PC-9 (cell line): ENCODE results near the gene CCDC3. TPM values are rescaled to one million over a fixed set of nuclear protein-coding genes. Genes with fewer than 3 reads are reported as not detected.

Source experiments
- BruUV-seq: library from RNA; stranded (reverse); fragments of 400-500 nt; replicated peaks from 2 replicates; lab custom pipeline; 2021; lab: Mats Ljungman, UMichigan
- CTCF ChIA-PET: fragments of 300-600 bp; sonication (Branson Sonifier 250); formaldehyde crosslinking; loops from one replicate; lab custom pipeline; 2022; ENCODE audit warnings: antibody characterized with exemption; lab: Charles Lee
- POLR2A ChIA-PET: fragments of 300-600 bp; sonication (Branson Sonifier 250); formaldehyde crosslinking; loops from one replicate; lab custom pipeline; 2022; ENCODE audit warnings: antibody characterized with exemption; ENCODE audit not compliant: unreplicated experiment; lab: Charles Lee
- DNase-seq, 2 experiments: peaks; one replicate each; pipeline versions ENCODE4 v3.0.0 to v3.0.0-alpha.2; 2015 to 2022; ENCODE audit warnings: mixed read lengths in 1 of 2
- H2AFZ ChIP-seq: fragments of 200-600 bp; sonication (generic); 2 replicates; pipeline ENCODE4 v1.8.1; 2017; ENCODE audit warnings: antibody characterized with exemption
- H3F3A ChIP-seq: fragments of 200-600 bp; sonication (generic); 2 replicates; pipeline ENCODE4 v1.8.1; 2017; ENCODE audit warnings: antibody characterized with exemption, mild to moderate bottlenecking, low read depth; ENCODE audit not compliant: insufficient read depth
- H3K27ac ChIP-seq: fragments of 200-600 bp; sonication (generic); 2 replicates; pipeline ENCODE4 v1.6.1; 2016; ENCODE audit warnings: mixed run types
- H3K27me3 ChIP-seq: fragments of 200-600 bp; sonication (generic); 2 replicates; pipeline ENCODE4 v1.6.1; 2016; ENCODE audit warnings: low read depth, mixed run types; ENCODE audit not compliant: insufficient read depth
- H3K36me3 ChIP-seq: fragments of 200-600 bp; sonication (generic); 2 replicates; pipeline ENCODE4 v1.6.1; 2016; ENCODE audit warnings: low read depth, mixed run types
- H3K4me1 ChIP-seq: fragments of 200-600 bp; sonication (generic); replicated peaks from 2 replicates; pipeline ENCODE4 v1.6.1; 2016; ENCODE audit warnings: mixed run types; ENCODE audit not compliant: insufficient read depth
- H3K4me2 ChIP-seq: fragments of 200-600 bp; sonication (generic); 2 replicates; pipeline ENCODE4 v1.6.1; 2017; ENCODE audit warnings: mixed run types
- H3K4me3 ChIP-seq: fragments of 200-600 bp; sonication (generic); 2 replicates; pipeline ENCODE4 v1.6.1; 2016; ENCODE audit warnings: mixed run types
- H3K79me2 ChIP-seq: fragments of 200-600 bp; sonication (generic); 2 replicates; pipeline ENCODE4 v1.6.1; 2017; ENCODE audit warnings: low read depth, mixed run types
- H3K9me2 ChIP-seq: fragments of 200-600 bp; sonication (generic); 2 replicates; pipeline ENCODE4 v1.8.1; 2017; ENCODE audit warnings: mild to moderate bottlenecking; ENCODE audit not compliant: insufficient read depth
- H3K9me3 ChIP-seq: fragments of 200-600 bp; sonication (generic); 2 replicates; pipeline ENCODE4 v1.8.1; 2016; ENCODE audit warnings: low read depth; ENCODE audit not compliant: insufficient read depth
- H4K20me1 ChIP-seq: fragments of 200-600 bp; sonication (generic); 2 replicates; pipeline ENCODE4 v1.8.1; 2017; ENCODE audit not compliant: insufficient read depth
- CTCF ChIP-seq: fragments of 200-600 bp; sonication (generic); conservative IDR thresholded peaks from 2 replicates; pipeline ENCODE4 v1.6.1; 2017; ENCODE audit warnings: mixed run types, antibody characterized with exemption, mild to moderate bottlenecking, moderate library complexity
- EZH2 ChIP-seq: fragments of 200-600 bp; sonication (generic); IDR thresholded peaks from 2 replicates; pipeline ENCODE4 v1.8.0; 2017; ENCODE audit warnings: antibody characterized with exemption, low read depth
- intact Hi-C: fragments of 100-400 bp; cut with micrococcal nuclease; formaldehyde crosslinking; loops from one replicate; pipeline ENCODE4 v1.10.0; 2022; ENCODE audit not compliant: unreplicated experiment
- total RNA-seq: library from RNA; stranded (reverse); gene quantifications from 2 replicates; pipeline ENCODE4 v1.2.3, GENCODE V29; 2021

Gene CCDC3
- total RNA-seq, 1 experiment from 2014 or later = not detected

- no TSS peak for BruUV-seq
- Histone ChIP-seq H3F3A (no peaks in the 10 kb centered on the region), H2AFZ (no peak overlapping the region), H3K9me3 (no peaks in the 10 kb centered on the region), H3K27ac (no peak overlapping the region), H3K27me3 (peaks cover 62% of the 10 kb centered on the region), H3K9me2 (no peaks in the 10 kb centered on the region), H3K4me2 (no peak overlapping the region), H3K79me2 (no peaks in the 10 kb centered on the region), H3K4me1 (no peaks in the 10 kb centered on the region), H4K20me1 (no peaks in the 10 kb centered on the region), H3K4me3 (no peak overlapping the region), H3K36me3 (no peaks in the 10 kb centered on the region)
- intact Hi-C loops = no loop called here
- no peak for DNase-seq
- TF ChIP-seq EZH2 = no peak
- TF ChIP-seq CTCF = no peak
- CTCF ChIA-PET = no interaction called here
- POLR2A ChIA-PET = no interaction called here
These were observed 93.9 kb downstream of the CCDC3 start for GRCh38 chr10:12907656-12908055.

GRCh38 chr10:12906051-12906541 lies 95.4 kb downstream of the CCDC3 start:
- ChIA-PET CTCF (no interaction called here), POLR2A (no interaction called here)
- no peaks in the 10 kb centered on the region for H4K20me1 ChIP-seq
- no peaks in the 10 kb centered on the region for H3K79me2 ChIP-seq
- H3K4me1 ChIP-seq = no peaks in the 10 kb centered on the region
- DNase-seq = no peak
- no TSS peak for BruUV-seq
- intact Hi-C loops = no loop called here
- H3K27ac ChIP-seq = no peak overlapping the region
- peaks cover 49% of the 10 kb centered on the region for H3K27me3 ChIP-seq
- no peak overlapping the region for H3K4me2 ChIP-seq
- no peaks in the 10 kb centered on the region for H3K9me2 ChIP-seq
- H2AFZ ChIP-seq = no peak overlapping the region
- H3F3A ChIP-seq = no peaks in the 10 kb centered on the region
- H3K36me3 ChIP-seq = no peaks in the 10 kb centered on the region
- TF ChIP-seq CTCF (no peak), EZH2 (no peak)
- H3K4me3 ChIP-seq = no peak overlapping the region
- no peaks in the 10 kb centered on the region for H3K9me3 ChIP-seq

GRCh38 chr10:12905067-12905466 lies 96.4 kb downstream of the CCDC3 start:
- H3F3A ChIP-seq = no peaks in the 10 kb centered on the region
- intact Hi-C loops = no loop called here

More at GRCh38 chr10:12905067-12905466, 96.4 kb downstream of the CCDC3 start:
- BruUV-seq = no TSS peak
- Histone ChIP-seq H3K27me3 (peaks cover 42% of the 10 kb centered on the region), H3K4me1 (no peaks in the 10 kb centered on the region), H3K36me3 (no peaks in the 10 kb centered on the region), H3K4me2 (no peak overlapping the region), H3K79me2 (no peaks in the 10 kb centered on the region), H3K9me2 (no peaks in the 10 kb centered on the region), H4K20me1 (no peaks in the 10 kb centered on the region), H2AFZ (no peak overlapping the region), H3K27ac (no peak overlapping the region), H3K9me3 (no peaks in the 10 kb centered on the region), H3K4me3 (no peak overlapping the region)
- no peak for DNase-seq
- ChIA-PET CTCF (no interaction called here), POLR2A (no interaction called here)
- TF ChIP-seq EZH2 = no peak
- no peak for TF ChIP-seq CTCF
